Measurements from ENCODE around the gene CXCL9.

CXCL9 gene

GRCh38 chr4:76010576-76010975 is 3.3 kb upstream of the CXCL9 start:
- Histone ChIP-seq H3K9me2 (replicated peaks; ENCODE audit: low read depth, low read length) (no peaks in the 10 kb centered on the region), H3K27me3 (ENCODE audit: insufficient read depth, low read length, poor library complexity, severe bottlenecking) (no peaks in the 10 kb centered on the region), H3K4me1 (ENCODE audit: insufficient read depth, low read length, poor library complexity, severe bottlenecking) (no peaks in the 10 kb centered on the region), H3K79me2 (ENCODE audit: insufficient read depth, low read length) (no peaks in the 10 kb centered on the region), H3K36me3 (ENCODE audit: insufficient read depth, low read length) (no peaks in the 10 kb centered on the region), H2AFZ (ENCODE audit: low read length) (no peak overlapping the region), H4K20me1 (ENCODE audit: insufficient read depth, low read length, poor library complexity, severe bottlenecking) (no peaks in the 10 kb centered on the region), H3K4me2 (ENCODE audit: low read depth, low read length, poor library complexity, severe bottlenecking) (no peak overlapping the region), H3F3A (ENCODE audit: low read depth) (no peaks in the 10 kb centered on the region), H3K9me3 (ENCODE audit: insufficient read depth, low read depth, low read length) (no peaks in the 10 kb centered on the region), H3K9ac (ENCODE audit: low read depth, low read length, poor library complexity, severe bottlenecking) (no peak overlapping the region), H3K4me3 (ENCODE audit: low read length, poor library complexity, severe bottlenecking) (no peak overlapping the region)
- TF ChIP-seq EZH2phosphoT487 (IDR thresholded peaks at IDR 0.05; ENCODE audit: borderline replicate concordance), result no peak
- TF ChIP-seq CTCF (conservative IDR thresholded peaks at IDR 0.05; ENCODE audit: low read length), result no peak

- Histone ChIP-seq H3K4me1 (ENCODE audit: insufficient read depth, low read length, poor library complexity, severe bottlenecking) (no peaks in the 10 kb centered on the region), H3K9me2 (replicated peaks; ENCODE audit: low read depth, low read length) (no peaks in the 10 kb centered on the region), H3K79me2 (ENCODE audit: insufficient read depth, low read length) (no peaks in the 10 kb centered on the region), H3K27me3 (ENCODE audit: insufficient read depth, low read length, poor library complexity, severe bottlenecking) (no peaks in the 10 kb centered on the region), H3K36me3 (ENCODE audit: insufficient read depth, low read length) (no peaks in the 10 kb centered on the region), H2AFZ (ENCODE audit: low read length) (no peak overlapping the region), H3K4me2 (ENCODE audit: low read depth, low read length, poor library complexity, severe bottlenecking) (no peak overlapping the region), H3K9ac (ENCODE audit: low read depth, low read length, poor library complexity, severe bottlenecking) (no peak overlapping the region), H3K9me3 (ENCODE audit: insufficient read depth, low read depth, low read length) (no peaks in the 10 kb centered on the region), H3K4me3 (ENCODE audit: low read length, poor library complexity, severe bottlenecking) (no peak overlapping the region), H3F3A (ENCODE audit: low read depth) (no peaks in the 10 kb centered on the region), H4K20me1 (ENCODE audit: insufficient read depth, low read length, poor library complexity, severe bottlenecking) (no peaks in the 10 kb centered on the region)
- no peak for TF ChIP-seq EZH2phosphoT487 (IDR thresholded peaks at IDR 0.05; ENCODE audit: borderline replicate concordance)
- TF ChIP-seq CTCF (conservative IDR thresholded peaks at IDR 0.05; ENCODE audit: low read length), result no peak
Observed at GRCh38 chr4:76009311-76009710, 2.0 kb upstream of the CXCL9 start.

GRCh38 chr4:76003620-76004019 is 3.7 kb downstream of the CXCL9 start:
- Histone ChIP-seq H3K9me3 (ENCODE audit: insufficient read depth, low read depth, low read length) (no peaks in the 10 kb centered on the region), H3F3A (ENCODE audit: low read depth) (no peaks in the 10 kb centered on the region), H3K9me2 (replicated peaks; ENCODE audit: low read depth, low read length) (no peaks in the 10 kb centered on the region), H3K27me3 (ENCODE audit: insufficient read depth, low read length, poor library complexity, severe bottlenecking) (no peaks in the 10 kb centered on the region), H4K20me1 (ENCODE audit: insufficient read depth, low read length, poor library complexity, severe bottlenecking) (no peaks in the 10 kb centered on the region), H3K79me2 (ENCODE audit: insufficient read depth, low read length) (no peaks in the 10 kb centered on the region), H3K4me3 (ENCODE audit: low read length, poor library complexity, severe bottlenecking) (no peak overlapping the region), H3K36me3 (ENCODE audit: insufficient read depth, low read length) (no peaks in the 10 kb centered on the region), H3K9ac (ENCODE audit: low read depth, low read length, poor library complexity, severe bottlenecking) (no peak overlapping the region), H3K4me2 (ENCODE audit: low read depth, low read length, poor library complexity, severe bottlenecking) (no peak overlapping the region), H2AFZ (ENCODE audit: low read length) (no peak overlapping the region), H3K4me1 (ENCODE audit: insufficient read depth, low read length, poor library complexity, severe bottlenecking) (no peaks in the 10 kb centered on the region)
- no peak for TF ChIP-seq CTCF (conservative IDR thresholded peaks at IDR 0.05; ENCODE audit: low read length)
- no peak for TF ChIP-seq EZH2phosphoT487 (IDR thresholded peaks at IDR 0.05; ENCODE audit: borderline replicate concordance)

All from Loucy (cell line).